ENCODE results near the gene HSF2BP.
"Not testable (repeated sequence)": the region's sequence is repeated elsewhere in the genome, so short reads cannot be mapped to it uniquely, and the experiment has no call there.

The HSF2BP gene

GRCh38 chr21:43602266-43603232 lies 56.7 kb downstream of the HSF2BP start:
- Histone ChIP-seq H3K4me3 (ENCODE audit: low read length) (no peak overlapping the region), H3K27me3 (replicated peaks; ENCODE audit: control insufficient read depth, insufficient read depth, low read length) (no peaks in the 10 kb centered on the region), H3K9me3 (ENCODE audit: control insufficient read depth, low read length) (no peaks in the 10 kb centered on the region), H3K4me1 (ENCODE audit: control insufficient read depth, insufficient read depth, low read length) (peaks cover 22% of the 10 kb centered on the region), H3K36me3 (ENCODE audit: control insufficient read depth, insufficient read depth, low read length, severe bottlenecking) (no peaks in the 10 kb centered on the region), H3K9ac (ENCODE audit: low read length) (no peak overlapping the region)
- no peak for DNase-seq (ENCODE audit: low read depth)

DNA sequence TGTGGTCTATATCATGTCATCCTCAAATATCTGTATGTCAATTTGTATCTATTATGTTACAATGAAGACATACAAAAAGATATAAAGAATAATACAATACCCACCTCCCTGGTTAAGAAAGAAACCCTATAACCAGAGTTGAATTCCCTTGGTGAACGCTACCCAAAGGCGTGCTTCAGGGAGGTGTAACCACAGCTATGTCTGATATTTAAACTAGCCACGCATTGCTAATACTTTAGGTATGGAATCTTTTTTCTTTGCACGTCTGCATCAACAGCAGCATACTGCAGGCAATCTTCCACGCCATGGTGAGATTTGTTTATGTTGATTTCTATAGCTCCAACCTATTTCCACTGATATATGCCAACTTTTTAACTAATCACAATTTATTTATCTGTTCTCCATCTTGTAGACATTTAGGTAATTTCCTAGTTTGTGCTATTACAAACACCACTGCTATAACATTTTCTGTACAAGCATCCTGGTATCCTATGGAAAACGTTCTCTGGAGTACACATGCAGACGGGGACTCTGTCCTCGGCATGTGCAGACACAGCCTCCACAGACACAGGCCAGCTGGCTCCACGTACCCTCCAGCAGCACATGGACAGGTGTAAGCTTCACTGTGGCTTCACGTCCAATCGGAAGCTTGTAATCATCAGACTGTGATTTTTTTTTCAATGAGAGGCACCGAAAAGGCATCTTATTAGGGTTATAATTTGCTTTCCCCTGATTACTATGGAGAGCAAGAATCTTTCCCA lies 58.5 kb downstream of the HSF2BP start:
- peak; percentile 95 for DNase-seq (ENCODE audit: low read depth)

GRCh38 chr21:43599728-43600127 lies 59.6 kb downstream of the HSF2BP start:
- H3K27me3 ChIP-seq (replicated peaks; ENCODE audit: control insufficient read depth, insufficient read depth, low read length): no peaks in the 10 kb centered on the region
- peaks cover 26% of the 10 kb centered on the region for H3K4me1 ChIP-seq (ENCODE audit: control insufficient read depth, insufficient read depth, low read length)
- H3K4me3 ChIP-seq (ENCODE audit: low read length): no peak overlapping the region
- H3K36me3 ChIP-seq (ENCODE audit: control insufficient read depth, insufficient read depth, low read length, severe bottlenecking): no peaks in the 10 kb centered on the region
- DNase-seq (ENCODE audit: low read depth): no peak
- no peaks in the 10 kb centered on the region for H3K9me3 ChIP-seq (ENCODE audit: control insufficient read depth, low read length)
- H3K9ac ChIP-seq (ENCODE audit: low read length): no peak overlapping the region

More for the DNA sequence above, 58.5 kb downstream of the HSF2BP start:
- Histone ChIP-seq H3K27me3 (replicated peaks; ENCODE audit: control insufficient read depth, insufficient read depth, low read length) (no peaks in the 10 kb centered on the region), H3K4me3 (ENCODE audit: low read length) (no peak overlapping the region), H3K36me3 (ENCODE audit: control insufficient read depth, insufficient read depth, low read length, severe bottlenecking) (no peaks in the 10 kb centered on the region), H3K9me3 (ENCODE audit: control insufficient read depth, low read length) (no peaks in the 10 kb centered on the region), H3K4me1 (ENCODE audit: control insufficient read depth, insufficient read depth, low read length) (peaks cover 26% of the 10 kb centered on the region), H3K9ac (ENCODE audit: low read length) (no peak overlapping the region)

GRCh38 chr21:43598416-43599120 lies 60.7 kb downstream of the HSF2BP start:
- Histone ChIP-seq H3K36me3 (ENCODE audit: control insufficient read depth, insufficient read depth, low read length, severe bottlenecking) (no peaks in the 10 kb centered on the region), H3K9me3 (ENCODE audit: control insufficient read depth, low read length) (no peaks in the 10 kb centered on the region), H3K27me3 (replicated peaks; ENCODE audit: control insufficient read depth, insufficient read depth, low read length) (no peaks in the 10 kb centered on the region), H3K4me3 (ENCODE audit: low read length) (no peak overlapping the region), H3K9ac (ENCODE audit: low read length) (no peak overlapping the region), H3K4me1 (ENCODE audit: control insufficient read depth, insufficient read depth, low read length) (peaks cover 18% of the 10 kb centered on the region)
- DNase-seq (ENCODE audit: low read depth): peak; percentile 90

GRCh38 chr21:43597540-43598250 lies 61.6 kb downstream of the HSF2BP start:
- H3K4me3 ChIP-seq (ENCODE audit: low read length): no peak overlapping the region
- no peaks in the 10 kb centered on the region for H3K27me3 ChIP-seq (replicated peaks; ENCODE audit: control insufficient read depth, insufficient read depth, low read length)
- H3K4me1 ChIP-seq (ENCODE audit: control insufficient read depth, insufficient read depth, low read length): peaks cover 16% of the 10 kb centered on the region
- no peaks in the 10 kb centered on the region for H3K9me3 ChIP-seq (ENCODE audit: control insufficient read depth, low read length)
- H3K9ac ChIP-seq (ENCODE audit: low read length): no peak overlapping the region
- no peaks in the 10 kb centered on the region for H3K36me3 ChIP-seq (ENCODE audit: control insufficient read depth, insufficient read depth, low read length, severe bottlenecking)
- no peak for DNase-seq (ENCODE audit: low read depth)

DNA sequence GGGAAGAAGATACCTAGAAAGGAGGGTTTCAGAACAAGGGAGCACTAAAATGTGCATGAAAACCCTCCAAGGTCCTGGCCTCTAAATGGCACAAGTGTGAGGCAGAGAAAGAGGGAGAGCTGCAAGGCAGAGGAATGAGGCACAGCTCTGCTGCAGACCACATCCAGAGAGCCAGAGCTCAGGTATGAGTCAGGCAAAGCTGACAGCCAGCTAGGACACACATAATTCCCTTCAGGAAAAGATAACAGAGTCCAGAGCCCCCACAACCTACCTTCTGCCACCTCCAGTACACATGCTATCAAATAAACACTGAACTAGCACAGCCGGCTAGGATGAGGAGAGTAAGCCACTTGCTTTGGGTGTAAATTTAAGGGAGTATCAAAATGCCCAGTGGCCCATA lies 62.2 kb downstream of the HSF2BP start:
- Histone ChIP-seq H3K4me1 (ENCODE audit: control insufficient read depth, insufficient read depth, low read length) (peaks cover 16% of the 10 kb centered on the region), H3K27me3 (replicated peaks; ENCODE audit: control insufficient read depth, insufficient read depth, low read length) (no peaks in the 10 kb centered on the region), H3K36me3 (ENCODE audit: control insufficient read depth, insufficient read depth, low read length, severe bottlenecking) (no peaks in the 10 kb centered on the region), H3K9me3 (ENCODE audit: control insufficient read depth, low read length) (no peaks in the 10 kb centered on the region), H3K9ac (ENCODE audit: low read length) (no peak overlapping the region), H3K4me3 (ENCODE audit: low read length) (no peak overlapping the region)
- peak; percentile 67 for DNase-seq (ENCODE audit: low read depth)

GRCh38 chr21:43596616-43597015 lies 62.7 kb downstream of the HSF2BP start:
- Histone ChIP-seq H3K36me3 (ENCODE audit: control insufficient read depth, insufficient read depth, low read length, severe bottlenecking) (no peaks in the 10 kb centered on the region), H3K4me1 (ENCODE audit: control insufficient read depth, insufficient read depth, low read length) (peaks cover 20% of the 10 kb centered on the region), H3K4me3 (ENCODE audit: low read length) (no peak overlapping the region), H3K27me3 (replicated peaks; ENCODE audit: control insufficient read depth, insufficient read depth, low read length) (no peaks in the 10 kb centered on the region), H3K9me3 (ENCODE audit: control insufficient read depth, low read length) (no peaks in the 10 kb centered on the region), H3K9ac (ENCODE audit: low read length) (no peak overlapping the region)
- no peak for DNase-seq (ENCODE audit: low read depth)

- not testable (repeated sequence) for H3K4me3 ChIP-seq (ENCODE audit: low read length); DNase-seq (ENCODE audit: low read depth); H3K27me3 ChIP-seq (replicated peaks; ENCODE audit: control insufficient read depth, insufficient read depth, low read length); H3K9ac ChIP-seq (ENCODE audit: low read length); H3K9me3 ChIP-seq (ENCODE audit: control insufficient read depth, low read length); H3K36me3 ChIP-seq (ENCODE audit: control insufficient read depth, insufficient read depth, low read length, severe bottlenecking)
- H3K4me1 ChIP-seq (ENCODE audit: control insufficient read depth, insufficient read depth, low read length): peaks cover 26% of the 10 kb centered on the region
Observed at GRCh38 chr21:43595769-43596168, 63.5 kb downstream of the HSF2BP start.

GRCh38 chr21:43593078-43593477 lies 66.2 kb downstream of the HSF2BP start:
- no peaks in the 10 kb centered on the region for H3K9me3 ChIP-seq (ENCODE audit: control insufficient read depth, low read length)
- H3K9ac ChIP-seq (ENCODE audit: low read length): no peak overlapping the region
- H3K4me3 ChIP-seq (ENCODE audit: low read length): no peak overlapping the region
- DNase-seq (ENCODE audit: low read depth): no peak
- no peaks in the 10 kb centered on the region for H3K27me3 ChIP-seq (replicated peaks; ENCODE audit: control insufficient read depth, insufficient read depth, low read length)
- no peaks in the 10 kb centered on the region for H3K36me3 ChIP-seq (ENCODE audit: control insufficient read depth, insufficient read depth, low read length, severe bottlenecking)
- peaks cover 14% of the 10 kb centered on the region for H3K4me1 ChIP-seq (ENCODE audit: control insufficient read depth, insufficient read depth, low read length)

DNA sequence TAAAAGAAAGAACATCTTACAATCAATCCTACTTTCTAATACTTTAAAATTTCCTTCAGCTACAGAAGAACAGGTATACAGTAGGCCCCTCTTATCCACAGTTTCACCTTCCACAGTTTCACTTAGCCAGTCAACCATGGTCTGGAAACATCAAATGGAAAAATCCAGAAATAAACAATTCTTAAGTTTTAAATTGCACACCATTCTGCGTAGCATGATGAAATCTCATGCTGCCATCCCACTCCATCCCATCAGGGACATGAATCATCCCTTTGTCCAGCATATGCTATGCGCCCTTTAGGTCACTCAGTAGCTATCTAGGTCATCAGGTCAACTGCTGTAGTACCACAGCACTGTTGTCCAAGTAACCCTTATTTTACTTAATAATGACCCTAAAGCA lies 67.7 kb downstream of the HSF2BP start:
- no peaks in the 10 kb centered on the region for H3K36me3 ChIP-seq (ENCODE audit: control insufficient read depth, insufficient read depth, low read length, severe bottlenecking)
- H3K27me3 ChIP-seq (replicated peaks; ENCODE audit: control insufficient read depth, insufficient read depth, low read length): no peaks in the 10 kb centered on the region
- H3K4me3 ChIP-seq (ENCODE audit: low read length): no peak overlapping the region
- H3K9me3 ChIP-seq (ENCODE audit: control insufficient read depth, low read length): no peaks in the 10 kb centered on the region
- H3K4me1 ChIP-seq (ENCODE audit: control insufficient read depth, insufficient read depth, low read length): peaks cover 18% of the 10 kb centered on the region
- DNase-seq (ENCODE audit: low read depth): no peak
- no peak overlapping the region for H3K9ac ChIP-seq (ENCODE audit: low read length)

All from adipocyte (in vitro differentiated cells).